Activated T-cell treated with anti-CD3 and anti-CD28 coated beads for 48 hours (primary cell): ENCODE results near the gene TOR1AIP2.
"Not testable (repeated sequence)": the region's sequence is repeated elsewhere in the genome, so short reads cannot be mapped to it uniquely, and the experiment has no call there.

Source experiments
- DNase-seq: peaks from one replicate; pipeline ENCODE4 v3.0.0-alpha.2; 2020; ENCODE audit warnings: low read depth

The TOR1AIP2 gene

DNA sequence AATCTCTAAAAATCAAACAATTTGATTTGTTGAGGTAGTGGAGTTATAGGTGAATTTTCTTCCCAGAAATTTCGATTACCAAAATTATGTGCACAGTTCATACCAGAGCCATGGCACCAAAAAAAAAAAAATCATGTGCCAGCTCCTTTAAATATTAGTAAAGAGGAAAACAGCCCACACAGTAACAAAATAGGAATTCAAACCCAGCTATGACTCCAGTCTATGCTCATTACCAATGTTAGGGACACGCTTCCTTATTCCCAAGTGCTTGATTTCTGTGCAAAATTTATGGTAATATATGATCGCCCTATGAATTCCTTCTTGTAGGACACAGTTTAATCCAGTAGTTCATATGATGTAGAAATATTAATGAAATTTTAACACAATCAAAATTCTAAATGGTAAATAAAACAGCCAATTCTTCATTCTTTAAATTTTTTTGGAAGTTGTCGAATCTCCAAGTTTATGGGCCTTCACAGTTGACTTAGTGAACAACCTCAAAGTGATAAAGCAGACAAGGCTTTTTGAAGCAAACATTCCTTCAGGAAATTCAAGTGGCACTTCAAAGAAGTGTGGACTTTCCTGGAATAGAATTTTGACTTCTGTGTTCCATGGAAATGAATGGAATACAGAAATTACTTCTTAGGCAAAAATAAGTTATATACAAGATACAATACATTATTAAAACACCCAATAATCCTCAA, 1.9 kb downstream of the TOR1AIP2 start:
- DNase-seq: no peak

DNA sequence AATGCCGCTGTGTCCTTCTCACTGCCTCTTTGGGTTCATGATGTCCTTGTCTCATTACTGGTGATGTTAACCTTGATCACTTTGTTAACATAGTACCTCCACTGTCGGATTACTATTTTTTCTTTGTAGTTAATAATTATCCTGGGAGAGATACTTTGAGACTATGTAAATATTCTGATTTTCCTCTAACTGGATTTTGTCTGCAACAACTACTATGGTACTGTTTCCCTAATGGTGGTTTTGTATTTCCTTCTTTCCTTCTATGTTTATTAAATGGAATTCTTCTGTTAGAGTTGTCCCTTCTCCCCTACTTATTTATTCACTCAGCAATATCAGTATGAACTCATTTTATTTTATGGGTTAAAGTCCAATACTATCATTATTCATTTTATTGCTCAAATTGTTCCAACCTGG, 4.2 kb downstream of the TOR1AIP2 start:
- DNase-seq: no peak

DNA sequence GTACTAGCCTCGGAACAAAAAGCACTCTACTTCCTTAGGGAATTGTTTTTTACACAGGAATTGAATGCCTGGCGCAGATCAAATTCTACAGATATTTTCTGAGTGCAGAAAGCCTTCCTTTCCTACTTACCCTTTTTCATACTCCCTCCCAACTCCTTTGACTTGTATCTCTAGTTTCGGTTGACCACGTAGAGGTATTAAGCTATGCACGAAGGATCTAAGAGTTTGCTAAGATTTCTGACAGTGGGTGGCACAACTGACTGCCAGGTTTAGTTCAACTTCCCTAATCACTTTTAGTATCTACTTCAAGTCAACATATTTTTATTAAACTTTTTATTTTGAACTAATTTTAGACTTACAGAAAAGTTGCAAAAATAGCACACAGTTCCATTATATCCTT, 5.0 kb downstream of the TOR1AIP2 start:
- no peak for DNase-seq

DNA sequence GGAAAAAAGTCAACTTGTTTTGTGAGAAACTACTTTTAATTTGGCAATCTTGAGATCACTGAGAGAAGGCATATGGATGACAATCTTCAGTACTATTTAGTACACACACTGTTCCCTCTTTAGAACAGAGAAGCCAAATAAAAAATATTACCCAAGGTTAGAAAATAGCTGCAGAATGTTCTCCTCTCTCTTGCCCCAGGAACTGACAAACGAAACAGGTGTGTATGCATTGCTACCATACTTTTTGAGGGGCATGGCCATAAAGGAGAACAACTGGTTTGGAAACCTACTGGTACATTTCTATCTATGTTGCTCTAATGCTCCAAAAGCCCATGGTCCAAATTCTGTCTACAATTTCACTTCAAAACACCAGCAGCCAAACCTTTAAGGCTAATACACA, 5.7 kb downstream of the TOR1AIP2 start:
- DNase-seq: no peak

DNA sequence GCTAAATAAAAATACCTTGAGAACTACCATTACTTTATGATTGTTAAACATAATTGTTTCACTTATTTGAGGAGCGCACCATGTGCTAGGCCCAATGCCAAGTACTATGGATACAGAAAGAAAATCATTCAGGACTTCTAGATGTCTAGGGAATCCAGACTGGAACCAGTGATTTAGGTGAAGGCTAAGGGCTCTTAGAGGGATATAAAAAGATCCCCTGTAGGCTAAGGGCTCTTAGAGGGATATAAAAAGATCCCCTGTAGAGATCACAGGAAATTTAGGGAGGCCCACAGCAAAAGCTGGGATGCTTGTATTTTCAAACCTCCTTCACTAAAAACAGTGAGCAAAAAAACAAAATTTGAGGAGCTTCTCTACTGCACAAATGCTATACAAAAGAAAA, 6.7 kb downstream of the TOR1AIP2 start:
- DNase-seq: no peak

DNA sequence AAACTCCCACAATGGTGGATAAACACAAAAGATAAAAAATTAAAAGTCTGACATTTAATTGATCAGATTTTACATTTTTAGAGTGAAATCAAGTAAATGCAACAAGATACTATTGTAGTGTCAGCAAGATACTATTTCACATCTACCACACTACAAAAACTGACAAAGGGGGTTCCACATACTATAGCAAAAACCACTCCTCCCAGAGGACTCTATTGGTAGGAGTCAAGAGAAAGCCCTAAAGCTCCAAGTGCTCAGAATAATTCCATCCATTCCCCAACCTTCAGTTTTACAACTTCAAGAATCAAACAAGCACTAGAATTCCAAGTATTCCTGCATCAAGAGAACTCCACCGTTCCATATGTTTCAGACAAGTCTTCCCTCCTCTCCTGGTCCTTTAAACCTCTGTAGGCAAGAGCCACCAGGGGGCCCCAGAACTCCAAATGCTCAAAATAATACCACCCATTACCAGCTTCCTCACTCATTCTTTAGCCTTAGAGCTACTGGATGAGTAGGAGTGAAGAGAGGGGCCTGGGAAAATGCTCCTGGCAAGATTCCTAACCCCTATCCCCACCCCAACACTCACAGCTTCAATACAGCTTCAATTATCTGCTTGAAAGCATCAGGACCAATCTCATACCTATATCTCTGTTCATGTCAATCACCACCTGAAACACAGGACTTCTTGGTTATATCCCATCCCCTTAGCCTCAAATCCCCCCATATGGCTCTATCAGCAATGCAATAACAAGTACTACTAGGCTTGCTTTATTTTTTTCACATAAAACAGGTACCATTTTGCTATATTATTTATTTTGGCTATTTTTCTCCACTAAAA, 9.9 kb downstream of the TOR1AIP2 start:
- DNase-seq: no peak

DNA sequence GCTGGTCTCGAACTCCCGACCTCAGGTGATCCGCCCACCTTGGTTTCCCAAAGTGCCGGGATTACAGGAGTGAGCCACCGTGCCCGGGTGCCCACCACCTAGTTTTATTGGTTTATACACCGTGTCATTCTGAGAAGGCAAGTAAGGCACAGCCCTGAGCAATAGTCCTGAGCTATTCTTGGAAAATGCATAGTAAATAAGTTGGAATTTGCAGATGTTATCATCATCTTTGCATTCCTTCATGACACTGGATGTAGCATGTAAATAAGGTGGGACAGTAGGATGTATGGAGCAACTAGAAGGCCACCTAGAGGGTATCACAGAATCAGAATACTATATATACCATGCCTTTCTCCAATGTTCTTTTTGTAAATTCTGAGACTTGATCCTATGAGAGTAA, 11.0 kb downstream of the TOR1AIP2 start:
- DNase-seq: no peak

DNA sequence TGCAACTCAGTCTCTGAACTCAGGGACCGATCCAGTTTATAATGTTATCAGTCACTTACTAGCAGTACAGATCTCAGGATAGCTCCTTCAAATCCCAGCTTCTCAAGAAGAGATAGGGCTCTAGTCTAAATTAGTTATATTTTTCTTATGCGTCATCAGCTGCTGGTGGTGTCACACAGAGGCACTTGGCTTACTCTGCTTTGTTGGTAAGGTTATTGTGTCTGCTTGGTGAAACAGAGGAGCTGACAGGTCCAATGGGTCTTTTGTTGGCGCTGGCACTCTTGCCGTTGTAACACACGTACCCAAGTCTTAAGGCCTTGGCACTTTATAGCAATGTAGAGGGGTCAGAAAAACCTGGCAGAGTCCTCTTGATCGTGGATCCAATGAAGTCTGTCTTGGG, 12.2 kb downstream of the TOR1AIP2 start:
- no peak for DNase-seq

DNA sequence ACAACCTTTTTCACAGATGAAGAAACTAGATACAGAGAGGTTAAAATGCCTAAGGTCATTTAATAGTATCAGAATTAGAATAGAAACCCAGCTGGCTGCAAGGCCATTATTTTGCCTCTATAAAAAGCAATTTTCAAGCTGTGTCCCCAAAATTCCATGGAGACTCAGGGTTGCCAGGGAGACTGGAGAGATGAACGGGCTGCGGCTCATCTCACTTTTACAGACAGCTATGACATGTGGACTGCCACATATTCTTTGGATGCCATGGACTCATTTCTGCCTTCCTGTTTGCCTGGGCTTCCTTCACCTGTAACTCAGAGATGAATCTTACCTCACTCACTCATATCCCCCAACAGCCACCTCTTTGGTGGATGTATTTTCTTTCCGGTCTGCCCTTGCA, 17.0 kb downstream of the TOR1AIP2 start:
- DNase-seq: no peak

DNA sequence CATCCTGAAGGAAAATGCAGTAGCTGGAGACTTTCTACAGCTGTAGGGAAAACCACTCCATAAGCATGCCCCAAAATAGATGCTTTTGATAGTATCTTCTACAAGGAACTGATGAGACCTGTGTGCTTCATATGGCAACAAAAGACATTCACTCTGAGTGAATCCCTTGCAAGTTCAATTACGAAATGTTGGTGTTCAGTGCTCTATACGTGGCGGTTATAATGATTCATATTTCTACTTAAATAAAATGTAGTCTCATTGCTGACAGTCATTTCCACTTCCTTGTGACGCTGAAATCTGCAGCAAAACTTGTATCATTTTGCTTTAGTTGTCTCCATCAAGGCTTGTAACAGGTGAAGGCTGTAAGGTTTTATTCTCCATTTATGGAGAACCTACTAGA, 20.6 kb downstream of the TOR1AIP2 start:
- DNase-seq: no peak

DNA sequence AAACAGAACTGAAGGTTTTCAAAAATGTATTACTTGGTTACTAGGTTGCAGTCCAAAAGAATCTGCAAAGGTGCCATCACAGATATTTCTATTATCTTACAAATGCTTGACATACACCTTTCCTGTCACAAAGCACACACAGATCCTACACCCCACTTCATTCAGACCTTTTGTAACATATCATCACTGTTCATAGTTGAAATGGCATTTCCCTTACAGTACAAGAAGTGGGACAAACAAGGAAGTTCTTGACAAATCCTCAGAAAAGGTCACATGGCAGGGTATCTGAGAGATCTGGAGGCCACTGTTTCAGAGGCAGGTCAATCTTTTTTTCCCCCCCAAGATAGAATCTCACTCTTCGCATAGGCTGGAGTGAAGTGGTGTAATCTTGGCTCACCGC, 21.3 kb downstream of the TOR1AIP2 start:
- DNase-seq: no peak

DNA sequence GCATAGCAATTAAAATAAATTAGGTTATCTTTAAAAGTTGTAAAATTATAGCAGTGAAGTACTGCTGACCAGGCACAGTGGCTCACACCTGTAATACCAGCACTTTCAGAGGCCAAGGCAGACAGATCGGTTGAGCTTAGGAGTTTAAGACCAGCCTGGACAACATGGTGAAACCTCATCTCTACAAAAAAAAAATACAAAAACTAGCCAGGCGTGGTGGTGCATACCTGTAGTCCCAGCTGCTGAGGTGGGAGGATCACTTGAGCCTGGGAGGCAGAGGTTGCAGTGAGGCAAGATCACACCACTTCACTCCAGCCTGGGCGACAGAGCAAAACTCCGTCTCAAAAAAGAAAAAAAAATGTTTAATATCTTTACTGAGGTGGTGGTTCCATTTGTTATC, 21.8 kb downstream of the TOR1AIP2 start:
- DNase-seq: not testable (repeated sequence)

DNA sequence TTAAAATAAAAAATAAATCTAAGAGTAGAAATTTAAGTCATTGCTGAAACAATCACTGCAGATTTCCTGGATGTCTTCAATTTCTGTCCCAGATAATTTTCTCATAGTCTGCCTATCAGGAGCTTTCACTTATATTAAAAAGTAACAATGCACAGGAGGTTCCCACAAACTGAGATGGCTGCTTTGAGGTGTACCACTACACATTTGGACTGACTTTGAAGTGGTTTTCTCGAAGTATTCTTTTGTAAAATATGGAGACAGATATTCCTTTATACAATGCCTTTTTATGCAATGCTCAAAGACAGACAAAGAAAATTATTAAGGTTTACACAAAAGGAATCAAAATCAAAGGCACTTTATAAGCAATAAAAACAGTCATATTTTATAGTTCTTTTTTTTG, 24.5 kb downstream of the TOR1AIP2 start:
- no peak for DNase-seq

DNA sequence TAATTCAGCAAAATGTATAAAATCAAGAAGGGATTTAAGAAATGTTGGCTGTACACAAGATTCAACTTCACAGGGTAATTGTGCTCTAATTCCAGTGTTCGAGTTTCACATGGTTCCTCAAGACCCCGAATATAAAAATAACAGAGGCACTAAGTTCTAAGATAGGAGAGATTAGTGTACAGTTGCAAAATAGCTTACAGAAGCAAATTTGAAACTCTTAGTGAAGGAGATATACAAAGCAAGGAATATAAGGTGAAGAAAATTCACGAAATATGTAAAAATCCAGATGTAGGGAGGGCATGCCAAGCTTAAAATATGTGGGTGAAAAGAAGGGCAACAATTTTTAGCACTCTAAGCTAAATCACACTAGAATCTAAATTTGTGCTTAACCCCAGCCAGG, 29.4 kb downstream of the TOR1AIP2 start:
- DNase-seq: no peak

DNA sequence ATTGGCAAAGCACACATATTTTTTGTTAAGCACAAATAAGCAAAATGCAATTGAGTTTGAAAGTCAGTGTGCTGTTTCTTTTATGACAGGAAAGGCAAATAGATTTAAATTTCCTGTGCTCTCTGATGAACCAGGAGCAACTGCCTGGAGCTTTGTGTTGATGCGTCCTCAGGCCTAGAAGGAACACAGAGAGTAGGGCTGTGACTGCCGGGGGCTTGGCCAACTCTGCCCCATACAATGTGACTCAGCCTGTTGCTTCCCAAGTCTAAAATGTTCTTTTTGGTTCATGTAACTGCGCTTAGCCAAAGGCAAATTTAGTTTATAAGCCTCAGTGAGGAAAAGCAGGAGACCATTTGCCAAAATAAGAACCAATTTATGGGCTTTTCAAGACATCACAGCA, 37.5 kb downstream of the TOR1AIP2 start:
- DNase-seq: no peak

DNA sequence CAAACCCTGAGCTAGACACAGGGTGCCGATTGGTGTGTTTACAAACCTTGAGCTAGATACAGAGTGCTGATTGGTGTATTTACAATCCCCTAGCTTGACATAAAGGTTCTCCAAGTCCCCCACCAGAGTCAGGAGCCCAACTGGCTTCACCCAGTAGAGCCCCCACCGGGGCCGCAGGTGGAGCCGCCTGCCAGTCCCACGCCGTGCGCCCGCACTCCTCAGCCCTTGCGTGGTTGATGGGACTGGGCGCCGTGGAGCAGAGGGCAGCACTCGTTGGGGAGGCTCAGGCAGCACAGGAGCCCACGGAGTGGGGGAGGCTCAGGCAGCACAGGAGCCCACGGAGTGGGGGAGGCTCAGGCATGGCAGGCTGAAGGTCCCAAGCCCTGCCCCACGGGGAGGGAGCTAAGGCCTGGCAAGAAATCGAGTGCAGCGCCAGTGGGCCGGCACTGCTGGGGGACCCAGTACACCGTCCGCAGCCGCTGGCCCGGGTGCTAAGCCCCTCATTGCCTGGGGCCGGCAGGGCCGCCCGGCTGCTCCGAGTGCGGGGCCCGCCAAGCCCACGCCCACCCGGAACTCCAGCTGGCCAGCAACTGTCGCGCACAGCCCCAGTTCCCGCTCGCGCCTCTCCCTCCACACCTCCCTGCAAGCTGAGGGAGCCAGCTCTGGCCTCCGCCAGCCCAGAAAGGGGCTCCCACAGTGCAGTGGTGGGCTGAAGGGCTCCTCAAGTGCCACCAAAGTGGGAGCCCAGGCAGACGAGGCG, 40.7 kb downstream of the TOR1AIP2 start:
- DNase-seq: not testable (repeated sequence)

DNA sequence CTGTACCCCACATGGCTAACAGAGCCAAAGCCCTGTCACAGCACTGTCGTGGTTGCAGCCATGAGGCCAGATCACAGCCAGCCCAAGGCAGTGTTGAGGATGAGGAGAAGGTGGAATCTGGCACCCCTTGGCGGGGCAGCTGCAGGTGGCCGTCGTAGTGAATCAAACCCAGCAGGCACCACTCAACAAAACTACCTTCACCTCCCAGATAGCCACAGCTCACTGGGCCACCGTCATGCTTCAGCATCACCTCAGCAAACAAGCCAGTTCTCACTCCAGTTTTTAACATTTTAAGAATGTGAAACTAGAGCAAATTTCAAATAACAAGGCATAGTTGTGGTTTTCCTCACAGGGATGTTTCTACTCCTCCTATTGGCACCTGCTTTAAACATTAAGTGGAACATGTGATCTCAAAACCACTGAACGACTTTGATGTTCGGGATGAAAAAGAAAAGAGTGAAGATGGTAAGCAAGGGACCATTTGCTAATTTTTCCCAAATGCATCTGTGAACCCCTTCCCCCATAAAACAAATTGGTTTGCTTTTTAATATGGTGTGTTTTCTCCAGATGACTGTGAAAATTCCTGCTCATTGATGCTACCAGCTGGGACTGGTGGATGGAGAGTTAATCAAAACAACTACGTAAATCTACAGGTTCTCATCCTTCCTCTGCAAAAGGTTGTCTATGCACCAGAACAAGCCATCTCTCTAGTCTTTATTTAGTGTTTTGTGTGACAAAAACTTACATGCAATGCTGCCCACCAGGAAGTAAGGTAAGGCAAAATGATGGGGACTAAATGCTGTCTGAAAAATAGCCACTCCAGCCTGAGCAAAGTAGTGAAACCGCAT, 45.5 kb downstream of the TOR1AIP2 start:
- DNase-seq: no peak

DNA sequence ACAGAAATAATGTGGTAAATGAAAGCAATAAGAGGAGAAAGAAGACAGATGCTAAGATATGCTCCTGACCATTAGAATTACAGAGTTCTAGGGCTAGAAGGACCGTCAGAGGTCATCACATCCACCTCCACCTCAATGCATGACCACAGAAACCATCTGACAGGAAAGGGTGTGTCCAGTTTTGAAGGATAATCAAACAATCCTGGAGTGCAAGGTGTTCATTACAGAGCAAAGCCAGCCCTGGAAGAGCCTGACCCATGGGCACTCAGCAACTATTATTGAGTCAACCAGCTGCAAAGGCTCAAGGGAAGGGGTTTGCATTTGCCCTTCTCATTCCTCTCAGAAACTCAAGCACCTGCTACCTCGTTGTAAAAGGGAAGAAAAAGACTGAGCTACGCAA, 46.4 kb downstream of the TOR1AIP2 start:
- no peak for DNase-seq

DNA sequence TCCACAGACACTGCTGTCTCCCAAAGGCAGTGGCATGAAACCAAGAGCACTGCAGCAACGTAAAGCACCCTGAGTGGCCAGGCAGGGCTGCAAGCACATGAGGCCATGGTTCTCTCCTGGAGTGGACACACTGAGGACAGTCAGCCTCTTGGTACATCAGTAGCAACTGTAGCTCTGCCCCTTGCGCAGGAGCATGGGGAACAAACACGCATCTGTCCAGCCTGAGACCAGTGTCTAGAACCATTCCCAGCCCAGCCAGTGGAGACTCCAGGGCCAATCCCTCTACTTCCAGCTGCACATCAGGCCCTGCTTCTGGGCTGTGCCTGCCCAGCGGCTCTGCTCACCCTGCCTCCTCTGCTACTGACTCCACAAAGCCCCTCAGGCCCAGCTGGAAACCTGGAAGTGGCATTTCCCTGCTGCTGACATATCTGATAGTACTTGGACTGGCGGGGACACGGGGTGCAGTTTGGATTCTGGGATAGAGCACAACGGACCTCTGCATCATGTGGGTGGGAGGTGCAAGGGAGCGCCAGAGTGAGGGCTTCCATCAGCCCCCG, 49.0 kb downstream of the TOR1AIP2 start:
- no peak for DNase-seq

DNA sequence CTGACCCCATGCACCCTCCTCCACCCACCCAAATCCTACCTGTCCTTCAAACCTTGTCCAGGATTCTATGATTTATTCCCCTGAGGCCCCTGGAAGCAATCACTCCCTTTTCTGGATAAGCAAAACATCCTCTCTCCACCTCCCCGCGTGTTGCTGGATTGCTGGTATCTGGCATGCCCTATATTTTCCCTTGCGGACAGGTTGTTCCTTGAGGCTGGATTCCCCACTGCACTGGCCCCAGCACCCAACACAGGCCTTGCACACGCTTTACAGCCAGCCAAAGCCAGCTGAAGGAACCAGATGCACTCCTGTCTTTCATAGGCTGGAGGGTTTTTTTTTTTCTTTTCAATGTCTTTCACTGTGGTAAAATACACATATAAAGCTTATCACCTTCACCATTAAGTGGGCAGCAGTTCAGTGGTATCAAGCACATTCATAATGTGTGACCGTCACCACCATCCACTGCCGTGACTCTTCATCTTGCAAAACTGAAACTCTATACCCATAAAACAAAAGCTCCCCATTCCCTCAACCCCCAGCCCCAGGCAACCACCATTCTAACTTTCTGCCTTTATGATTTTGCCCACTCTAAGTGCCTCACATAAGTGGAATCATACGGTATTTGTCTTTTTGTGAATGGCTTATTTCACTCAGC, 50.9 kb downstream of the TOR1AIP2 start:
- DNase-seq: no peak

DNA sequence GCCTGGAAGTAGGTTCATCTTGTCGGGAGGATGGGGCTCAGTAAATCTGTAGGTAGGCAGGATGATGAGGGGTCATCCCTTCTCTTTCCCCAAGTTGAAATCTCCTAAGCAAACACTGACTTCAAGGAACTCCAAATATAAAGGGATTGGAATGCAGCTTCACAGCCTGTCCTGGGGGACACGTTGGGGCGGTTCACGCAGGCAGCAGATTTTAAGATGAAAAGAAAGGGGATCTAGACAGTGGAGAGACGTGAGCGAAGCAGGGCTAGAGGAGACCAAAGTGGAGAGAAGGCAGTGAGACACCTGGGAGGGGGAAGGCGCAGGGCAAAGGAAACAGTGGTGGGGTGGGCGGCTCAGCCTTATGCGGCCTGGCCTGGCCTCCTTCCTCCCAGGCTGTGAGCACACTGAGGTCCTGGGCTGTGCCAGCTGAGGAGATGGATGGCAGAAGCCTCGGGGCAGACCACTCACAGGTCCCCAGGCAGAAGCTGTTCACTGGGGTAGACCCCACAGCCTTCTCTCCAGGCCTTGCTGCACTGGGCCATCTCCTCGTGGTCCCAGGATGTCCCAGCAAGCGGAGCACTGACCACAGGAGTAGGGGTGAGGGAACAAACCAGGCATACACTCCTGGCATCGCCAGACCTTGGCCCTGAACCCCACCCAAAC, 51.7 kb downstream of the TOR1AIP2 start:
- no peak for DNase-seq
